ENCODE measurements around the gene VPS72.
"Not testable (repeated sequence)": the region's sequence is repeated elsewhere in the genome, so short reads cannot be mapped to it uniquely, and the experiment has no call there.

DNA sequence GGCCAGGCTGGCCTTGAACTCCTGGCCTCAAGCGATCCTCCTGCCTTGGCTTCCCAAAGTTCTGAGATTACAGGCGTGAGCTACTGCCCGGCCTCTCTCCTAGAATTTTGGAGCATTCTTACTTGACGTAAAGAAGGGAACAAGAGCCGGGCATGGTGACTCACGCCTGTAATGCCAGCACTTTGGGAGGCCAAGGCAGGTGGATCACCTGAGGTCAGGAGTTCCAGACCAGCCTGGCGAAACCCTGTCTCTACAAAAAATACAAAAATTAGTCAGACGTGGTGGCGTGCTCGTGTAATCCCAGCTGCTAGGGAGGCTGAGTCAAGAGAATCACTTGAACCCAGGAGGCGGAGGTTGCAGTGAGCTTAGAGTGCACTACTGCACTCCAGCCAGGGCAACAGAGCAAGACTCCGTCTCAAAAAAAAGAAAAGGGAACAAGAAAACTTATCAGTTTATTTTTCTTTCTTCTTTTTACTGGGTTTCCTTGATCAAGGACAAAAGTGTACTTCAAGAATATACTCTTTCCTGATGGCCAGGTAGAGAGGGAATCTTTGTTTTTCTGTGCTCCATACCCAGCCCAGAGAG, 15.5 kb upstream of the VPS72 start:
- TF ChIP-seq ZNF341 (tag by site-specific recombination; IDR thresholded peaks at IDR 0.05; ENCODE audit: low read depth); ZNF530 (tag by site-specific recombination; IDR thresholded peaks at IDR 0.05; ENCODE audit: low read depth); YY1 (tag by site-specific recombination; IDR thresholded peaks at IDR 0.05); ZNF785 (tag by site-specific recombination; IDR thresholded peaks at IDR 0.05); OSR2 (tag by site-specific recombination; IDR thresholded peaks at IDR 0.05); ZNF571 (tag by site-specific recombination; IDR thresholded peaks at IDR 0.05); ZNF433 (tag by site-specific recombination; IDR thresholded peaks at IDR 0.05; ENCODE audit: low read depth): not testable (repeated sequence)
- TF ChIP-seq, protein P1, sequence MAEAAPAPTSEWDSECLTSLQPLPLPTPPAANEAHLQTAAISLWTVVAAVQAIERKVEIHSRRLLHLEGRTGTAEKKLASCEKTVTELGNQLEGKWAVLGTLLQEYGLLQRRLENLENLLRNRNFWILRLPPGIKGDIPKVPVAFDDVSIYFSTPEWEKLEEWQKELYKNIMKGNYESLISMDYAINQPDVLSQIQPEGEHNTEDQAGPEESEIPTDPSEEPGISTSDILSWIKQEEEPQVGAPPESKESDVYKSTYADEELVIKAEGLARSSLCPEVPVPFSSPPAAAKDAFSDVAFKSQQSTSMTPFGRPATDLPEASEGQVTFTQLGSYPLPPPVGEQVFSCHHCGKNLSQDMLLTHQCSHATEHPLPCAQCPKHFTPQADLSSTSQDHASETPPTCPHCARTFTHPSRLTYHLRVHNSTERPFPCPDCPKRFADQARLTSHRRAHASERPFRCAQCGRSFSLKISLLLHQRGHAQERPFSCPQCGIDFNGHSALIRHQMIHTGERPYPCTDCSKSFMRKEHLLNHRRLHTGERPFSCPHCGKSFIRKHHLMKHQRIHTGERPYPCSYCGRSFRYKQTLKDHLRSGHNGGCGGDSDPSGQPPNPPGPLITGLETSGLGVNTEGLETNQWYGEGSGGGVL (tag by site-specific recombination; IDR thresholded peaks at IDR 0.05) = not testable (repeated sequence)
- TF ChIP-seq, protein P2, sequence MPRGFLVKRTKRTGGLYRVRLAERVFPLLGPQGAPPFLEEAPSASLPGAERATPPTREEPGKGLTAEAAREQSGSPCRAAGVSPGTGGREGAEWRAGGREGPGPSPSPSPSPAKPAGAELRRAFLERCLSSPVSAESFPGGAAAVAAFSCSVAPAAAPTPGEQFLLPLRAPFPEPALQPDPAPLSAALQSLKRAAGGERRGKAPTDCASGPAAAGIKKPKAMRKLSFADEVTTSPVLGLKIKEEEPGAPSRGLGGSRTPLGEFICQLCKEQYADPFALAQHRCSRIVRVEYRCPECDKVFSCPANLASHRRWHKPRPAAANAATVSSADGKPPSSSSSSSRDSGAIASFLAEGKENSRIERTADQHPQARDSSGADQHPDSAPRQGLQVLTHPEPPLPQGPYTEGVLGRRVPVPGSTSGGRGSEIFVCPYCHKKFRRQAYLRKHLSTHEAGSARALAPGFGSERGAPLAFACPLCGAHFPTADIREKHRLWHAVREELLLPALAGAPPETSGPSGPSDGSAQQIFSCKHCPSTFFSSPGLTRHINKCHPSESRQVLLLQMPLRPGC (tag by site-specific recombination; IDR thresholded peaks at IDR 0.05) = not testable (repeated sequence)
- TF ChIP-seq, protein P3, sequence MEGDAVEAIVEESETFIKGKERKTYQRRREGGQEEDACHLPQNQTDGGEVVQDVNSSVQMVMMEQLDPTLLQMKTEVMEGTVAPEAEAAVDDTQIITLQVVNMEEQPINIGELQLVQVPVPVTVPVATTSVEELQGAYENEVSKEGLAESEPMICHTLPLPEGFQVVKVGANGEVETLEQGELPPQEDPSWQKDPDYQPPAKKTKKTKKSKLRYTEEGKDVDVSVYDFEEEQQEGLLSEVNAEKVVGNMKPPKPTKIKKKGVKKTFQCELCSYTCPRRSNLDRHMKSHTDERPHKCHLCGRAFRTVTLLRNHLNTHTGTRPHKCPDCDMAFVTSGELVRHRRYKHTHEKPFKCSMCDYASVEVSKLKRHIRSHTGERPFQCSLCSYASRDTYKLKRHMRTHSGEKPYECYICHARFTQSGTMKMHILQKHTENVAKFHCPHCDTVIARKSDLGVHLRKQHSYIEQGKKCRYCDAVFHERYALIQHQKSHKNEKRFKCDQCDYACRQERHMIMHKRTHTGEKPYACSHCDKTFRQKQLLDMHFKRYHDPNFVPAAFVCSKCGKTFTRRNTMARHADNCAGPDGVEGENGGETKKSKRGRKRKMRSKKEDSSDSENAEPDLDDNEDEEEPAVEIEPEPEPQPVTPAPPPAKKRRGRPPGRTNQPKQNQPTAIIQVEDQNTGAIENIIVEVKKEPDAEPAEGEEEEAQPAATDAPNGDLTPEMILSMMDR (tag by site-specific recombination; IDR thresholded peaks at IDR 0.05) = not testable (repeated sequence)
- TF ChIP-seq, protein P4, sequence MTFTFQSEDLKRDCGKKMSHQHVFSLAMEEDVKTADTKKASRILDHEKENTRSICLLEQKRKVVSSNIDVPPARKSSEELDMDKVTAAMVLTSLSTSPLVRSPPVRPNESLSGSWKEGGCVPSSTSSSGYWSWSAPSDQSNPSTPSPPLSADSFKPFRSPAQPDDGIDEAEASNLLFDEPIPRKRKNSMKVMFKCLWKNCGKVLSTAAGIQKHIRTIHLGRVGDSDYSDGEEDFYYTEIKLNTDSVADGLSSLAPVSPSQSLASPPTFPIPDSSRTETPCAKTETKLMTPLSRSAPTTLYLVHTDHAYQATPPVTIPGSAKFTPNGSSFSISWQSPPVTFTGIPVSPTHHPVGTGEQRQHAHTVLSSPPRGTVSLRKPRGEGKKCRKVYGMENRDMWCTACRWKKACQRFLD (tag by site-specific recombination; IDR thresholded peaks at IDR 0.05) = not testable (repeated sequence)
- TF ChIP-seq, protein P5, sequence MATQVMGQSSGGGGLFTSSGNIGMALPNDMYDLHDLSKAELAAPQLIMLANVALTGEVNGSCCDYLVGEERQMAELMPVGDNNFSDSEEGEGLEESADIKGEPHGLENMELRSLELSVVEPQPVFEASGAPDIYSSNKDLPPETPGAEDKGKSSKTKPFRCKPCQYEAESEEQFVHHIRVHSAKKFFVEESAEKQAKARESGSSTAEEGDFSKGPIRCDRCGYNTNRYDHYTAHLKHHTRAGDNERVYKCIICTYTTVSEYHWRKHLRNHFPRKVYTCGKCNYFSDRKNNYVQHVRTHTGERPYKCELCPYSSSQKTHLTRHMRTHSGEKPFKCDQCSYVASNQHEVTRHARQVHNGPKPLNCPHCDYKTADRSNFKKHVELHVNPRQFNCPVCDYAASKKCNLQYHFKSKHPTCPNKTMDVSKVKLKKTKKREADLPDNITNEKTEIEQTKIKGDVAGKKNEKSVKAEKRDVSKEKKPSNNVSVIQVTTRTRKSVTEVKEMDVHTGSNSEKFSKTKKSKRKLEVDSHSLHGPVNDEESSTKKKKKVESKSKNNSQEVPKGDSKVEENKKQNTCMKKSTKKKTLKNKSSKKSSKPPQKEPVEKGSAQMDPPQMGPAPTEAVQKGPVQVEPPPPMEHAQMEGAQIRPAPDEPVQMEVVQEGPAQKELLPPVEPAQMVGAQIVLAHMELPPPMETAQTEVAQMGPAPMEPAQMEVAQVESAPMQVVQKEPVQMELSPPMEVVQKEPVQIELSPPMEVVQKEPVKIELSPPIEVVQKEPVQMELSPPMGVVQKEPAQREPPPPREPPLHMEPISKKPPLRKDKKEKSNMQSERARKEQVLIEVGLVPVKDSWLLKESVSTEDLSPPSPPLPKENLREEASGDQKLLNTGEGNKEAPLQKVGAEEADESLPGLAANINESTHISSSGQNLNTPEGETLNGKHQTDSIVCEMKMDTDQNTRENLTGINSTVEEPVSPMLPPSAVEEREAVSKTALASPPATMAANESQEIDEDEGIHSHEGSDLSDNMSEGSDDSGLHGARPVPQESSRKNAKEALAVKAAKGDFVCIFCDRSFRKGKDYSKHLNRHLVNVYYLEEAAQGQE (tag by site-specific recombination; IDR thresholded peaks at IDR 0.05) = not testable (repeated sequence)
